SJCRH30 (cell line): ENCODE results near the gene APBB1IP. TPM values are rescaled to one million over a fixed set of nuclear protein-coding genes. Genes with fewer than 3 reads are reported as not detected.

Experiments
- DNase-seq, 2 experiments: peaks; one replicate each; pipeline ENCODE4 v3.0.0-alpha.2; 2015 to 2020
- H3K27ac ChIP-seq: fragments of 250-450 bp; sonication (Bioruptor Pico); 2 replicates; pipeline ENCODE4 v1.5.1; 2020; ENCODE audit warnings: mild to moderate bottlenecking, moderate library complexity
- H3K27me3 ChIP-seq: fragments of 250-450 bp; sonication (Bioruptor Pico); 2 replicates; pipeline ENCODE4 v1.5.1; 2020; ENCODE audit warnings: mild to moderate bottlenecking, moderate library complexity
- H3K36me3 ChIP-seq: fragments of 250-450 bp; sonication (Bioruptor Pico); 2 replicates; pipeline ENCODE4 v1.5.1; 2020; ENCODE audit warnings: mild to moderate bottlenecking, moderate library complexity
- H3K4me1 ChIP-seq: fragments of 250-450 bp; sonication (Bioruptor Pico); 2 replicates; pipeline ENCODE4 v1.5.1; 2020; ENCODE audit warnings: mild to moderate bottlenecking, moderate library complexity
- H3K4me3 ChIP-seq: fragments of 250-450 bp; sonication (Bioruptor Pico); 2 replicates; pipeline ENCODE4 v1.5.1; 2020; ENCODE audit warnings: mild to moderate bottlenecking, moderate library complexity
- H3K9me3 ChIP-seq: fragments of 250-450 bp; sonication (Bioruptor Pico); replicated peaks from 2 replicates; pipeline ENCODE4 v1.5.1; 2020; ENCODE audit warnings: mild to moderate bottlenecking, moderate library complexity
- total RNA-seq: library from RNA; depleted of rRNA; stranded (reverse); fragments of >200 nt; shearing (Covaris generic); gene quantifications from 2 replicates; pipeline ENCODE4 v1.2.3, GENCODE V29; 2014

APBB1IP gene
- total RNA-seq, 1 experiment from 2014 or later: not detected

DNA sequence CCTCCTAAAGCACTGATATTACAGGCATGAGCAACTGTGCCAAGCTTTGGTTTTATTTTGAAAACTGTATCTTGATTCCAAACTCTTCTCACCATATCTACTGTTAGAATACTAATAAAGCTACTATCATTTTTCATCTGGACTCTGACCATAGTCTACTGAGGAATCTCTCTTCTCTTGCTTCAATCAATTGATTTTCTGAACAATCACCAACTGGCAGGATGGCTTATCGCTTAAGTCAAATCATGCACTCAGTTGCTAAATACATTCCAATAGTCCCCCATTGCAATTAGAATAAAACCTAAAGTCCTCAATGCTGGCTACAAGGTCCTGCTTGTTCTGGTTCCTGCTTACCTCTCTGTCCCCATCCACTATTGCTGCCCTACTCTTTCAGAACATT is 2.3 kb upstream of the APBB1IP start:
- Histone ChIP-seq H3K36me3 (no peaks in the 10 kb centered on the region), H3K4me3 (no peak overlapping the region), H3K27ac (no peak overlapping the region), H3K27me3 (0 out of 2 replicates have a peak, but pooled peaks cover 3% of the 10 kb centered on the region), H3K4me1 (no peaks in the 10 kb centered on the region), H3K9me3 (no peaks in the 10 kb centered on the region)
- no peak for DNase-seq

DNA sequence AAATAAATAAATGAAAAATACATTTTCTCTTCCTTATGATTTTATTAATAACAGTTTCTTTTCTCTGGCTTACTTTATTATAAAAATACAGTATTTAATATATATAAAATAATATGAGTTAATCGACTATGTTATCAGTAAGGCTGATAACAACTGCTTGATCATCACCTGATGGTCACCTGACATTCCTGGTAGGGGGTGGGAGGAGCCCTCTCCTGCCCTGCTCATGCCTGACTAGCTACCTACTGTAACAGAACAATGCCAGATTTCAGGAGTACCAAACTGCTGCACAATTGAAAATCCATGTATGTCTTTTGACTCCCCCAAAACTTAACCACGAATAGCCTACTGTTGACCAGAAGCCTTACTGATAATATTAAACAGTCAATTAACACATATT is 1.3 kb upstream of the APBB1IP start:
- H3K27me3 ChIP-seq: 0 out of 2 replicates have a peak, but pooled peaks cover 2% of the 10 kb centered on the region
- H3K9me3 ChIP-seq: no peaks in the 10 kb centered on the region
- DNase-seq: no peak

DNA sequence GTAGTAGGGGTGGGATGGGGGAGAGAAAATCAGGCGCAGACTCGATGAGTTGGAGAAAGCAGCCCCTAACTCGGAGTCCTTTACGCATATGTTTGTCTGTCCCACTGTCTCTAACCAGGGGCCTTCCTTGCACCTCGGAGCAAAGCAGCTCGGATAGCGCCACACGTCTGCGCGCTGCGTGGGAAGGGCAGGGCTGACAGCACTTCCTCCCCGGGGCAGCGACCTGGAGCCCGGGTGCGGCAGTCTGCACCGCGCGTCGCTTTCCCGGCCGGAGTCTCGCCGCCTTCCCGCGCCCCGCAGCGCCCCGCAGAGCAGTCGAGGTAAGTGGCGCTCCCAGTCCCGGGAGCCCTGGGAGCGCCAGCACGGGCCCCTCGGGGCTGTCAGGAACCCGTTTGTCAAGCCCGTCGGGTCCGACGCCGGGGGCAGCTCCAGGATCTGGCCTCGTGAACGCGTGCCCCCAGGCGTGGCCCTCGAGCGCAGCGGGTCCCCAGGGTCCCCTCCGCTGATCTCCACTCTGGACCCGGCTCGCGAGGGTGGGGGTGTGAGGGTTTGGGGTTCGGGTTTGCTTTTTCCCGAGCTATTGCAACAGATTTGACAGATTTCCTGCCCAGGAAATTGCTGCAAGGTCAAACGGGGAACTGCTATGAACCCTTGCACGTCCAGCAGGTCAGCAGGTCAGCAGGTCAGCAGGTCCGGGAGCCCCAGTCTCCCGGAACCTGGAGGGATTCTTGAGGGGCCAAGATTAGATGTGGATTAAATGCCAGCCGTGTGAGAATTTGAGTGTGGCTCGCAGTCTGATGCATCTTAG is 597 bp downstream of the APBB1IP start:
- no peak for DNase-seq
- no peaks in the 10 kb centered on the region for H3K36me3 ChIP-seq
- H3K27ac ChIP-seq: no peak overlapping the region
- H3K9me3 ChIP-seq: no peaks in the 10 kb centered on the region
- no peaks in the 10 kb centered on the region for H3K4me1 ChIP-seq
- no peaks in the 10 kb centered on the region for H3K27me3 ChIP-seq
- H3K4me3 ChIP-seq: no peak overlapping the region

More for the DNA sequence above, 1.3 kb upstream of the APBB1IP start:
- Histone ChIP-seq H3K4me3 (no peak overlapping the region), H3K36me3 (no peaks in the 10 kb centered on the region), H3K27ac (no peak overlapping the region), H3K4me1 (no peaks in the 10 kb centered on the region)

DNA sequence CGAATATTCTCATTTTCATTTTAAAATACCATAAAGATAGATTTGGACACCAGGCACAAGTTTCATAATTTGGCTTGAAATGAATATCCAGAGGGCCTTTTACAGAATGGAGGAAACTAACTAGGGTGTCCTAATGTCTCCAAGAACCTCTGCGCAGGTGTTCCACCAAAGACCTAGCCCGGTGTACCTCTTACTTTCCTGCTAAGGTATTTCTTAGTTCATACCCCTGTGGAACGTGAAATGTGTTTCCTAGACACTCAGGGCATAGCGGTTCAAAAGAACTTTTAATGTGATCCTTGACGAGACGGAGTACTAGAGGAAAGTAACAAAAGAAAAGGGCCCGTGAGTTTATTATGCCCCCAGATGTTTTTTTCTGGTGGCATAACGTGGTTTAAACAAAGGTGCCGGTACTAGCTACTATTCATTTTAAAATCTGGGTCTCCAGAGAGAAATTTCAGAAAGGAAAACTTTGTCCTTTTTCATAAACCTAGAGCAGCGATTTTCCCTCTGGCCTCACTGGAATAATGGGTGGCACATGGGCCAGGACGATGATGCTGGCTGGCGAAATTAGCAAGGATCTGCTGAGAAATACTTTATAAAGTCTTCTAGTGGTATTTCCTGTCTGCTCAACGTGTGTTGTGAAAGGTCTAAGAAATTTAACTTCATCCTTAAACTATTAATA is 1.4 kb downstream of the APBB1IP start:
- no peaks in the 10 kb centered on the region for H3K4me1 ChIP-seq
- no peak overlapping the region for H3K4me3 ChIP-seq
- H3K36me3 ChIP-seq: no peaks in the 10 kb centered on the region
- no peaks in the 10 kb centered on the region for H3K9me3 ChIP-seq
- H3K27me3 ChIP-seq: no peaks in the 10 kb centered on the region
- H3K27ac ChIP-seq: no peak overlapping the region
- DNase-seq: no peak

DNA sequence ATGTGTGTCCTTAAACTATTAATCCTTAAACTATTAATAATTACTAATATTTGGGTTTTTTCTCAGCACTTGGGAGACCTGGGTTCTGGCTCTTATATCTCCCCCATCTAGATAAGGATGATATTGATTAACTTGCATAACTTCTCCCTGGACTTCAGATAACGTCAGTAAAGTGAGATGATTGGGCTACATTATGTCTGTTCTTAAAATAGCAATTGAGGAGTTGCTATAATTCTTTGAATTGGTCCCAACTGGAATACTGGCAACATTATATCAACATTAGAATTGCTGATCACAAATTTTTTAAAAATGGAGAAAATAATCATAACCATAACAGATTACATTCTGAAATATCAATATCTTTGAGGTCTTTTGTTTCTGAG is 1.9 kb downstream of the APBB1IP start:
- DNase-seq: no peak
- Histone ChIP-seq H3K27ac (no peak overlapping the region), H3K36me3 (no peaks in the 10 kb centered on the region), H3K9me3 (no peaks in the 10 kb centered on the region), H3K4me1 (no peaks in the 10 kb centered on the region), H3K4me3 (no peak overlapping the region), H3K27me3 (no peaks in the 10 kb centered on the region)

DNA sequence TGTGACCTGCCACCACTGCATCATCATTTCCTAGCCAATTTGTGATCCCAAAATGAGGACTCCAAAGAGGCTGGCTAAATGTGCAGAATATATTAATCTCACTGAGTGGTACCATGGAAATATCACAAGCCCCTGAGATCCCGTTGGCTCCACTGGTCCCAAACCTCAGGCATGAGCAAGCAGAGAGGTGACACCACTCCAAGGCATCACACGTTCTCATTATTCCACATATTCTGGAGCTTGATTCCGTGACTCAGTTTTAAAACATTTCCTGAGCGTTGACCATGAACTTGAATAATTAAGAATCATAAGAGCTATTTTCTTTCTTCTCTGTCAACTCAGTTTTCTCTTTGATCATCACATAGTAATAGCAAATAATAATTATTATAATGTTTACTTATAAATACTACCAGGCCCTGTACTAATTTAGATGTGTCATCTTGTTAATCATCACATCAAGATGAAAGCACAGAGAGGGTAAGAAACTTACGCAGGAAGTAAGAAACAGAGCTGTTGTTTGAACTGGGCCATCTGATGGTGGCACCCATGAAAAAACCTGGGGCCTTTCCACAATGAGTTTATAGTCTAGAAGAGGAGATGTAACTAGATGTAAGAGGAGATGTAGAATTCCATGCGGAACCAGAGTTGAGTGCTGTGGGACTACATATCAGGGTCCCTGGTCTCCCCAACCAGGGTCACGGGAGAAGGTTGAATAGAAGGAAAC is 3.5 kb downstream of the APBB1IP start:
- Histone ChIP-seq H3K9me3 (no peaks in the 10 kb centered on the region), H3K27ac (no peak overlapping the region), H3K27me3 (no peaks in the 10 kb centered on the region), H3K4me1 (no peaks in the 10 kb centered on the region), H3K4me3 (no peak overlapping the region), H3K36me3 (no peaks in the 10 kb centered on the region)
- no peak for DNase-seq

DNA sequence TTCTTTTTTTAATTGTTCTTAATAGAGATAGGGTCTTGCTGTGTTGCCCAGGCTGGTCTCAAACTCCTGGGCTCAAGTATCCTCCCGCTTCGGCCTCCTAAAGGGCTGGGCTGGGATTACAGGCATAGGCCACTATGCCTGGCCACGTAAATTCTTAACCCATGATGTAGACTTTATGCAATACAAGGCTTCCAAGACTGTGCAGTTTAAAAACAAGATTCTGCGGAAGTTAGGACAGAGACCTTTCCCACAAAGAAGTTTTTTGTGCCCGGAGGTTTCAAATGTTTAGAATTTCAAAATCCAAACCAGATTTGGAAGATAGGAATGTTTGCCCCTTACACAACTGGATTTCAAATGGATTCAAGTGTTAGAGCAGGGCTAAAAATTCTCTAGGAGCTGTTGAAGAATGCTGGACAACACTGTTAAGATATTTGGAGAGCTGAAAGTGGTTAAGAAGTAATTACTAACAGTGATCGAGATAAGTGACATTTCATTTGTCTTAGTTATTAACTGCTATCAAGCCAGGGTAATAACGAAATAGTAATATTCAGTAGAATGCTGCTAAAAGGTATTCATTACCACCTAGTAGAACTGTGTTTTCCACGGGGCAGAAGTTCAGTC is 7.4 kb downstream of the APBB1IP start:
- no peak for DNase-seq

DNA sequence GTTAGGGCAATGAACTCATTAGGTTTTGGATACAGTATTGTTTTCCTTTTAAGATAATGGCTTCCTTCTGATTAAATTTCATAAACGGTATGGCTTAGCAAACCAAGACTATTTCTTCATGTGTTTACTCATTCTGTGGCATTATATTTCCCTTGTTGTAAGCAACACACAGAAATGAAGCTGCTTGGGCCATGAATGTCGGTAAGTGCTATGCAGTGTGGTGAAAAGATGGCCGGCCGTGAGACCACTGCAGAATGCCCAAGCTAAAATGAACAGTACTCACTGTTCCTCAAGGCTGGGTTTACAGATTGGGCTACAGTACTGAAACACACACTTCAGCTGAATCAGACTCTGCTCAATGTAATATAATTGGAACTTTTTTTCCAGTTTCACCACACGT is 8.1 kb downstream of the APBB1IP start:
- DNase-seq: no peak
- peaks cover 4% of the 10 kb centered on the region; the same call in 1 of the 2 replicates for H3K4me1 ChIP-seq
- H3K27ac ChIP-seq: no peak overlapping the region
- H3K36me3 ChIP-seq: no peaks in the 10 kb centered on the region
- H3K27me3 ChIP-seq: no peaks in the 10 kb centered on the region
- H3K4me3 ChIP-seq: no peak overlapping the region
- no peaks in the 10 kb centered on the region for H3K9me3 ChIP-seq

More for the DNA sequence above, 7.4 kb downstream of the APBB1IP start:
- H3K36me3 ChIP-seq: no peaks in the 10 kb centered on the region
- no peaks in the 10 kb centered on the region for H3K27me3 ChIP-seq
- peaks cover 4% of the 10 kb centered on the region; the same call in 1 of the 2 replicates for H3K4me1 ChIP-seq
- H3K27ac ChIP-seq: no peak overlapping the region
- no peak overlapping the region for H3K4me3 ChIP-seq
- no peaks in the 10 kb centered on the region for H3K9me3 ChIP-seq

DNA sequence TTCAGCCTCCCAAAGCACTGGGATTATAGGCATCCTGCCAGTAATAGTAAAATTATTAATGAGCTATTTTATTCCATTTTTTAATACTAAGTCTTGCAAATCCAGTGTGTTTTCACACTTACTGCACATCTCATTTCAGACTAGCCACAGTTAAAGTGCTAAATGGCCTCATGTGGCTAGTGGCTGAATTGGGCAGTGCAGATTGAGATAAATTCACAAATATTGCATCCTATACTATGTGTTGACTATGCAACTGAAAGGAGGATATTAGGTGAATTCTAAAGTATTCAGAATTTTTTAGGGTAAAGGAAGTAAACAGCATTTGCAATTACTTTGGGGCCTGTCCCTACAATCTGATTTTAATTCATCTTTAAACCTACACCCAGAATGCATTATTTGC is 10.2 kb downstream of the APBB1IP start:
- no peaks in the 10 kb centered on the region for H3K36me3 ChIP-seq
- H3K9me3 ChIP-seq: no peaks in the 10 kb centered on the region
- H3K4me1 ChIP-seq: peaks cover 4% of the 10 kb centered on the region; the same call in 1 of the 2 replicates
- no peaks in the 10 kb centered on the region for H3K27me3 ChIP-seq
- DNase-seq: no peak
- H3K4me3 ChIP-seq: no peak overlapping the region
- H3K27ac ChIP-seq: no peak overlapping the region

DNA sequence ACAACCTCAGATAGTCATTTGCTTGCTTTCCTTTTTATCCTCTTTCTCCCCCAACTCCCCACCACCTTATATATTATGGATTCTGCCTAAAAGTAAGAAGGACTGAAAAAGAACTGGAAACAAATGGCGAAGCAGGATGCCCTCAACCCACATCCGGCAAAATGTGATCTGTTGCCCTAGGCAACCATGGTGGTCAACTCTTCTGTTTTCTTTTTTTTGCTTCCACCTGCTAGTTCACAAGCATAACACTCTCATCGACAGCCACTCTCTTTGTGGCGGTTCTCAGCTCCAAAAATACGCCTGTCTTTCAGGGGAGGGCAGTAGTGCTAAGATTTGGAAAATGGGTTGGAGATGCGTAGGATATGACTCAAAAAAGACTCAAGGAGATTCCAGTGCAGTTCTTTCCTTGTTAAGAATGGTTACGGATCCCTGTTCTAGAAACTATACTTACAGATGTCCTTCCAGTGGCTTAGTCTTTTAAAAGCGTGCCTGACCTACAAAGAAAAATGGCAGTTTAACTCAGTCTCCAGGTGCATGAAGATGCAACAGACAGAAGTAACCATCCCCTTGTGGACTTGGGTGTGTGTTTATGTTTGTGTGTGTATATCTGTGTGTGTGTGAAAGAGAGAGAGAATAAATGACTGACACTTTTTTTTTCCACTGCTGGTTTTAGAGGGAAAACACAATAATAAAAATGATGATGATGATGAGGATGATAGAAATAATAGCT is 10.7 kb downstream of the APBB1IP start:
- no peaks in the 10 kb centered on the region for H3K36me3 ChIP-seq
- H3K4me1 ChIP-seq: peaks cover 4% of the 10 kb centered on the region; the same call in 1 of the 2 replicates
- DNase-seq: peak; percentile 6 to 48
- no peak overlapping the region for H3K4me3 ChIP-seq
- H3K27me3 ChIP-seq: no peaks in the 10 kb centered on the region
- H3K9me3 ChIP-seq: no peaks in the 10 kb centered on the region
- no peak overlapping the region for H3K27ac ChIP-seq

DNA sequence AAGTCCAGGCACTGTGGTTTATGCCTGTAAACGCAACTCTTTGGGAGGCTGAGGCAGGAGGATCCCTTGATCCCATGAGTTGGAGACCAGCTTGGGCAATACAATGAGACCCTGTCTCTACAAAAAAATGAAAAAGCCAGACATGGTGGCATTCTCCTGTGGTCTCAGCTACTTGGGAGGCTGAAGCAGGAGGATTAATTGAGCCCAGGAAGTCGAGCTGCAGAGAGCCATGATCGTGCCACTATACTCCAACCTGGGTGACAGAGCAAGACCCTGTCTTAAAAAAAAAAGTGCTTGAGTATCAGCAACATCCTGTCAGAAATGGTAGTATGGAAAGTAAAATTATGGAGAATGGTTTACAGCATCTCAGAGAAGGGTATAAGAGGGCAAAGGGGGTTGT is 11.6 kb downstream of the APBB1IP start:
- Histone ChIP-seq H3K4me1 (peaks cover 4% of the 10 kb centered on the region; the same call in 1 of the 2 replicates), H3K9me3 (no peaks in the 10 kb centered on the region), H3K4me3 (no peak overlapping the region)

DNA sequence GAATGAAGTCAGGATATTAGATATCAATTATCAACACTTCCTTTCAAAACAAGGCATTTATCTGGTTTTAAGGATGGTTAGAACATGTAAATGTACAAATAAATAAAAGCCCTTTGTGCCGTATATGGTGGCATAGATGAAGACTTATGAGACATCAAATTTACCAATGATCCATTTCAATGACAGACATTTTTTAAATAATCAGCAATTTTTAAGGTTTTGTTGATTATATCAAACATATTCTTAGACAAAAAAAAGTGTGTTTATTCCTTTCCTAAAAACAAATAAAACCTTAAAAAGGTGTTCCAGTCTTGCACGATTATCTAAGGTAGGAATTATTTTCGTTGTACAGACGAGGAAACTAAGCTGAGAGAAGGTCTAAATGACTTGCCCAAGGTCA is 13.8 kb downstream of the APBB1IP start:
- Histone ChIP-seq H3K27me3 (no peaks in the 10 kb centered on the region), H3K27ac (no peak overlapping the region), H3K4me3 (no peak overlapping the region), H3K9me3 (no peaks in the 10 kb centered on the region), H3K36me3 (no peaks in the 10 kb centered on the region), H3K4me1 (peaks cover 4% of the 10 kb centered on the region; the same call in 1 of the 2 replicates)
- DNase-seq: no peak

More for the DNA sequence above, 11.6 kb downstream of the APBB1IP start:
- no peaks in the 10 kb centered on the region for H3K36me3 ChIP-seq
- DNase-seq: no peak
- no peaks in the 10 kb centered on the region for H3K27me3 ChIP-seq
- H3K27ac ChIP-seq: no peak overlapping the region

DNA sequence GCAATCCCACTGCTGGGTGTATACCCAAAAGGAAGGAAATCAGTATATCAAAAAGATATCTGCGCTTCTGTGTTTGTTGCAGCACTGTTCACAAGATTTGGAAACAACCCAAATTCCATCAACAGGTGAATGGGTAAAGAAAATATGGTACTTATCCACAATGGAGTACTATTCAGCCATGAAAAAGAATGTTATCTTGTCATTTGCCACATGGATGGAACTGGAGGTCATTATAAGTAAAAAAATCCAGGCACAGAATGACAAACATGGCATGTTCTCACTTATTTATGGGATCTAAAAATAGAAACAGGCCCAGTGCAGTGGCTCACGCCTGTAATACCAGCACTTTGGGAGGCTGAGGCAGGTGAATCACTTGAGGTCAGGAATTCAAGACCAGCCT is 15.7 kb downstream of the APBB1IP start:
- no peak overlapping the region for H3K27ac ChIP-seq

DNA sequence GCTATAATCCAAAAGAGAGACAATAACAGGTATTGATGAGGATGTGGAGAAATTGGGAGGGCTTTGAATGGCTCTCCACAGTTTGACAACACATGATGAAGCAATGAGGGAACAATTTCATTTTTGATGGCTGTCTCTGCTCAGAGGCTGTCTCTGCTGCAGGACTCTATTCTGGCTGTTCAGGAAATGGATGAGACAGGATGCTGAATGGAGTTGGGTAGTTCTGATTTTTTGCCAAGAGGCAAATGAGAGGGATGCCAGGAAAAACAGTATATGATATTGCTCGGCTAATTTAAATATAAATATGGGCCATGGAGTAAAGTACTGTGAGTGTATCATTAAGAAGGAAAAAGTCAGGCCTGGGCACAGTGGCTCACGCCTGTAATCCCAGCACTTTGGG is 16.8 kb downstream of the APBB1IP start:
- no peaks in the 10 kb centered on the region for H3K4me1 ChIP-seq
- H3K27me3 ChIP-seq: peaks cover 8% of the 10 kb centered on the region; the same call in 1 of the 2 replicates
- no peak overlapping the region for H3K4me3 ChIP-seq
- no peak overlapping the region for H3K27ac ChIP-seq
- H3K9me3 ChIP-seq: no peaks in the 10 kb centered on the region
- no peaks in the 10 kb centered on the region; the same call in 1 of the 2 replicates for H3K36me3 ChIP-seq
- no peak for DNase-seq

More for the DNA sequence above, 15.7 kb downstream of the APBB1IP start:
- Histone ChIP-seq H3K9me3 (no peaks in the 10 kb centered on the region), H3K36me3 (no peaks in the 10 kb centered on the region; the same call in 1 of the 2 replicates), H3K4me3 (no peak overlapping the region), H3K4me1 (no peaks in the 10 kb centered on the region), H3K27me3 (peaks cover 8% of the 10 kb centered on the region; the same call in 1 of the 2 replicates)
- DNase-seq: no peak
